CMK (cell line): ENCODE data around the gene TLL2.

ENCODE experiments used
- DNase-seq: peaks from one replicate; pipeline ENCODE4 v3.0.0-alpha.2; 2010; ENCODE audit warnings: low read depth

The TLL2 gene

DNA sequence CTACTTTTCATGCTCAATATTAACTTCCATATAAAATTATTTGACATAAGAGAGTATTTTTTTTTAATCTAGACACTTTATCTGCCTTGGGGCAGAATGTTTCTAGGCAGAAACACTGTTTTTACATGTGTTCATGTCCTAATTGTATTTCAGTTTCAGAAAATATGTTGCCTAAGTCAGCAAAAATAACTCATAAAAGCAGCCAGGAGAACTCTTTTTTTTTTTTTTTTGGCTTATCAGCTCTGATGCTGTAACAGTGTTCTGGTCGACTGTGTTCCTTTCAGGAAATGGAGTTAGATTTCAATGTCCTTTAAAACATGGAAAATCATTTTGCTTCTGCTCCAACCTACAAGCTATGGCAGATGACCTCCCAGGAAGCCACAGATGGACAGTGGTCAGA lies 91.7 kb downstream of the TLL2 start:
- DNase-seq = no peak

DNA sequence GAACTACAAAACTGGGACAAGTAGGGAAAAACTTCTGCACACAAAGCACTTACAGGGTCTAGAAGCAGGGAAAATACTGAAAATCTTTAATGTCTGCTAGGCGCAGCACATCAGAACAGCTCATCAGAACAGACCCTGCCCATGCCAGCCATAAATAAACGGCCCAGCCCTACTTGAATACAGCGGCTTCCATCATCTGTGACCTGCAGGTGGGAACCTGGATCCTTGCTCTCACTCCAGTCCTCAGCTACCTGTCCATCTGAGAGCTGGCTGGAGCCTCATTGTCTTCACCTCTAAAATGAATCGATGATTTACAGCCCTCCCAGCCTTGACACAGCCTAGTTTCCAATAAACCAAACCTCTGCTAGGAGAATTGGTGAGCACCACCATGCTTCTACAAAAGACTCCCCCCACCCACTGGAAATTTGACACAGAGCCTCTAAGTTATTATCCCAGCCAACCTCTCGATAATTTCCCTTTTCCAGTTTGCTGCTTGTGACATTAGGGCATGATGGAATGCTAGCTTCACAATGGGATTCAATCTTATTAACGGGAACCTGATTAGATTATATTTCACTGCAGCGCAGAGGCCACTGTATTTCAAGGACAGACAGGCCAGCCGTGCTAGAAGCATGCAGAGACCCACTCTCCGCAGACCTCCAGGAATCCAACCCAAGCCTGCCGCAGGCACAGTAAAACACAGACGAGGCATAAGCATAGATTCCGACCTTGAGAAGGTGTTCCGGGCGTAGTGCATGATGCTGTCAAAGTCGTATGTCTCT lies 93.3 kb downstream of the TLL2 start:
- DNase-seq = no peak

- no peak for DNase-seq
Observed at GRCh38 chr10:96419351-96419750, 94.4 kb downstream of the TLL2 start.

GRCh38 chr10:96418582-96418981 lies 95.1 kb downstream of the TLL2 start:
- DNase-seq = no peak

DNA sequence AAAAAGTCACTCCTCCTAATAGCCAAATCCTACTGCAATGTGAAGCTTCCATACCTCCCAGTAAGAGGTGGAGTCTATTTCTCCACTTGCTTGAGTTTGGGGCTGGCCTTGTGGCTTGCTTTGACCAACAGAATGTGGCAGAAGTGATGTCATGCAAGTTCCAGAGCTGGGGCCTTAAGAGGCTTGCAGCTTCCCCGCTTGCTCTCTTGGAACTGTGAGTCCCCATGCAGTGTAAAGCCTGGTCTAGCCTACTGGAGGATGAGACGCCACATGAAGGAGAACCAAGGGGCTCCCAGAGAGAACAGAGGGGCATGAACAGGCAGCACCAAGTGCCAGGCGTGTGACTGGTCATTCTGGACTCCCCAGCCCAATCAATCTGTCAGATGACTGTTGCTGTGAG lies 96.3 kb downstream of the TLL2 start:
- DNase-seq = no peak

GRCh38 chr10:96416643-96417042 lies 97.1 kb downstream of the TLL2 start:
- no peak for DNase-seq

- no peak for DNase-seq
Observed at GRCh38 chr10:96415891-96416554, 97.7 kb downstream of the TLL2 start.

- DNase-seq = no peak
Observed at GRCh38 chr10:96415150-96415890, 98.4 kb downstream of the TLL2 start.

DNA sequence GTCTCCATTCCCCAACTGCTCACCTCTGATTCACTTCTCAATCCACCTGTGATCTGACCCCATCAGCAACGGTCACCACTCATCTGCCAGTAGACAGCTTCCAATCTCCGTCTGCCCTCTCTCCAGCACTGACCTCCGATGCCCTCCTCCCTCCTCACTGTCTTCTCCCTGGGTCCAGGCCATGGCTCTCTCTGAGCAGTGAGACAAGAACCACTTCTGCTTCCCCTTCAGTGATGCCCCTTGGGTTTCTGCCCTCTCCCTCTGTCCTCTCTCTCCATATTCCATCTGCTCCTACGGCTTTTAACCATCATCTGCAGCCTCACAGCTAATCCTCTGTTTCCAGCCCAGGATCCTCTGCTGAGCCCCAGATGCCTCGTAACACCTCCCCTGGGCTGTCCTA lies 99.4 kb downstream of the TLL2 start:
- DNase-seq = no peak

GRCh38 chr10:96413151-96413787 lies 100.5 kb downstream of the TLL2 start:
- DNase-seq = no peak

DNA sequence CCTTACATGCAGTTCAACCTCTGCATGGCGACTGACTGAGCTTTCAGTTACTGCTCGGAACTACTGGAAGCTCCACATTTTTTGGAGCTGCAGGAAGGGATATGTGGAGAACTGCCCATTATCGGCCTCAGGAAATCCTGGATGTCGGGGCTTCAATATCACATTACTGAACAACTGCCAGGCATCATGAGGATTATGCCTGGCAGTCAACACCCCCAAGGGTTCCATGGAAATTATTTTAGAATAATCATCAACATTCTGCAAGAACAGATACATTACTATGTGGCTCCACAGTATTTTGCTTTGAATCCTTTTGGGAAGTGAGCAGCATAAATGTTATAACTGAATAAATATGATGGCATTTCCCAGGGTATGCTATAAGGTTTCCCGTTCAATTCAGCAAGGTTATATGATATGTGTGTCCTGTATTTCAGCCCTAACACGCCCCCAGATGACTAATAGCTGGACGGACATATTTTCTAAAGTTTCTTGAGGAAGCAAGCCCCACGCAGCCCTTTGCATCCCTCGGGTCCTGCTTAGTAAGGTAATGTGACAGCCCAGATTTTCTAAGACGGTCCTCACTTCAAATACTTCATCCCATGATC lies 101.9 kb downstream of the TLL2 start:
- DNase-seq = no peak

DNA sequence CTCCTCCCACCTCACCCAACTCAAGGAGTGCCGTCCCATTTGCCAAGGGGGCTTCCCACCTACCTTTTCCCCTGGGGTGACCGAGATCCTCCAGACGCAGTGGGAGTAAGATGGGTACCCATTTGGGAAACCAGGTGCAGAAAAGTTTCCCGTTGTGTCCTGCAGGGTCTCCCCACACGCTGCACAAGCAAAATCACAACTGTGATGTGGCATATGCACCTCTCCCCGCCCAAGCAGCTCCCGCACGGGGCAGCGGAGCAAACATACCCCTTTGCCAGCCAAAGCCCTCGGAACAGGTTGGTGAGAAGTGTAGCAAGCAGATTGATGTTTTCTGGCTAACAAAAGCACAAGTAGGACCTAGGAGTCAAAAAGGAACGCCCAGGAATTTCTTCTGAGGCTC lies 103.4 kb downstream of the TLL2 start:
- no peak for DNase-seq

- DNase-seq = no peak
Observed at GRCh38 chr10:96408201-96408600, 105.5 kb downstream of the TLL2 start.

GRCh38 chr10:96407560-96408069 lies 106.1 kb downstream of the TLL2 start:
- no peak for DNase-seq

DNA sequence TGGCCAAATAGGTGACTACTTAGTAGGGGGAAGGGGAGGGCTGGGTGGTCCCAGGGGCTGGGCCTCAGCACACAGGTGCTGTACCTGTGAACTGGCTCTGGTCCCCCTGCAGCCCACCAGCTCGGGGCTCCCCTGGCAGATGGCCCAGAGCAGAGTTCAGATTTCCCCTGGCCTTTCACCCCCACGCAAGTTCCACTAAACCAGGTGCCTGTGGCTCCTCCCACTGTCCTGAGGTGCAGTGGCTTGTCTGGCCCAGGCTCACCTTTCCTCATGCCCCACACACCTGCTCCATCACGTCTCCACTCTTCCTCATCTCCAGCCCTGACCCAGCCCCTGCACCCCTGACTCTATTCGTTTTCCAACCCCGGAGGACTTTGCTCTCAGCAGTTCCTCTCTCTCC lies 107.6 kb downstream of the TLL2 start:
- no peak for DNase-seq

GRCh38 chr10:96402417-96403305 lies 111.1 kb downstream of the TLL2 start:
- no peak for DNase-seq

- no peak for DNase-seq
Observed at GRCh38 chr10:96401036-96401435, 112.7 kb downstream of the TLL2 start.

DNA sequence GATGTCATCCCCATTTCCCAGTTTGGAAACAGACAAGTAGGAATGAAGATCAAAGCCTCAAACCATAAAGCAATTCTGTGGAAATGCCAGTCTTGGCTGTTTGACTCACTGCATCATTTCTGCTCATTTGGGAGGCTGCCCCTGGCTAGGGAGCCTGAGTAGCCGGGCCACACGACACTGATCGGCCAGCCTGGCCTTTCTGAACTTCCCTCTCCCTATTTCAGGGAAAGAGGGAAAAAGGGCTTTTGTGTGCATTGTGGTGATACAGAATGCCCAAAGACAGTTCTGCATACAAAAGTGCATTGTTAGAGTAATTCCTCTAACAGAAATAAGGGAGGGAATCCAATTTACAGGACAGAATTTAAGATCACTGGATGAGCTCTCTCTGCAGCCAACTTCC lies 113.3 kb downstream of the TLL2 start:
- no peak for DNase-seq

DNA sequence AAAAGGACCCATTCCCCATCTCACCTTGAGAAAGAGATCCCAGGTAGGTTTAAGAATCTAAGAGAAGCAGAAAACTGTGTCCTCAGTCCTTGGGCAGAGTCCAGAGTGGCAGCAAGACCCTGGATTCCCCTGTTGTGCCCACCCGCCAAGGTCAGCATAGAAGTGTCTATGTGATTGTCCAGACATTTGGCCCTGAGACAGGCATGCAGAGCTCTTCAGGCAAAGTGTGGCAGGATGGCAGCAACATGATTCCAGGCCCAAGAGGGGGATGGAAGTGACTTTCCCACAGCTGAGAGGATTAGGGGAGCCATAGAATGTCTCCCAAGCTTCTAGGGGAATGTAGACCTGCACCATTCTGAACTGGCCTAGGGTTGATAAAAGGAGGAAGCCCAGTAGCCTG lies 115.8 kb downstream of the TLL2 start:
- no peak for DNase-seq

- peak; percentile 37 for DNase-seq
Observed at GRCh38 chr10:96395931-96396877, 117.5 kb downstream of the TLL2 start.
